GM19025 (cell line): ENCODE data around the gene TBPL1.
"Not testable (repeated sequence)": the region's sequence is repeated elsewhere in the genome, so short reads cannot be mapped to it uniquely, and the experiment has no call there.

Experiments used
- ATAC-seq: cut with Tn5 transposase; IDR thresholded peaks from one replicate; pipeline ENCODE4 v1.9.1; 2021; ENCODE audit warnings: mild to moderate bottlenecking, low read depth, moderate library complexity; ENCODE audit not compliant: unreplicated experiment

Gene TBPL1

DNA sequence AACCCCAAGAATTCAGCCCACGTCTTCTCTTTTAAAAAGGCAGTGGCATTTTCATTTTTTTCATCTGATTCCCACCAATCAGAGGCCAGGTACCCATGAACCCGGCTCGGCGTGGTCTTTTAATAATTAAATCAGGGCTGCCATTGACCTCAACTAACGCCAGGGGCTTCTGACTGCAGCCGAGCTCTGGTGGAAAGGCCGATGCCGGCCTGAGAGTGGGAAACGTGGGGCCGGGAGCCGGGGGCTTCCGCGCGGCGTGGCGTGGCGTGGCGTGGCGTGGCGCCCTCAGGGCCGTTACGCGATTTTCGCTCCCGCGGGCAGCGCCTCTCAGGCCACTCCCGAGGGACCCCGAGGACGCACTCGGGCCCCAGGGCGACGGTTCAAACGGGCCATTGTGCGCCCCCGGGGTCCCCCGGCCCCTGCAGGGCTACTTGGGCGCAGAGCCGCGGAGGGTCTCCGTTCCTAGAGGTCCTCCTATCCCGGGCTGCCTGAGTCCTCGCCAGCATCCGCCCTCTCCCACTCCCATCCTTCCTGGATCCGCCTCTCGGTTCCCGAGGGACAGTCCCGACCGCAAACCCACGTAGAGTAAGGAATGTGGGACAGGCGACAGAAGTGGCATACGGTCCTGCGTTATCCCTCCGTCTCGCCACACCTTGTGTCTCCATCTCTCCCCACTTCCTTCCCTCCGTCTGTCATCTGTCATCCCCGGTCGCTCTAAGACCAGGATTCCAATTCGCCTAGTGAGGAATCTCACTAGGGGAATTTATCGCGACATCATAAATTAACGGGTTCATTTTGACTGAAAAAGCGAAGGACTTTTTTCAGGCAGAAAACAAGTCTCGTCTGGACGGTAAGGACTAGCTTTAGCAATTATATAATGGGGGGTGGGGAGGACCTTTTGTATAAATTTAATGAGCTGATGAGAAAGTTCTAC, 876 bp upstream of the TBPL1 start:
- ATAC-seq, result peak; percentile 46

DNA sequence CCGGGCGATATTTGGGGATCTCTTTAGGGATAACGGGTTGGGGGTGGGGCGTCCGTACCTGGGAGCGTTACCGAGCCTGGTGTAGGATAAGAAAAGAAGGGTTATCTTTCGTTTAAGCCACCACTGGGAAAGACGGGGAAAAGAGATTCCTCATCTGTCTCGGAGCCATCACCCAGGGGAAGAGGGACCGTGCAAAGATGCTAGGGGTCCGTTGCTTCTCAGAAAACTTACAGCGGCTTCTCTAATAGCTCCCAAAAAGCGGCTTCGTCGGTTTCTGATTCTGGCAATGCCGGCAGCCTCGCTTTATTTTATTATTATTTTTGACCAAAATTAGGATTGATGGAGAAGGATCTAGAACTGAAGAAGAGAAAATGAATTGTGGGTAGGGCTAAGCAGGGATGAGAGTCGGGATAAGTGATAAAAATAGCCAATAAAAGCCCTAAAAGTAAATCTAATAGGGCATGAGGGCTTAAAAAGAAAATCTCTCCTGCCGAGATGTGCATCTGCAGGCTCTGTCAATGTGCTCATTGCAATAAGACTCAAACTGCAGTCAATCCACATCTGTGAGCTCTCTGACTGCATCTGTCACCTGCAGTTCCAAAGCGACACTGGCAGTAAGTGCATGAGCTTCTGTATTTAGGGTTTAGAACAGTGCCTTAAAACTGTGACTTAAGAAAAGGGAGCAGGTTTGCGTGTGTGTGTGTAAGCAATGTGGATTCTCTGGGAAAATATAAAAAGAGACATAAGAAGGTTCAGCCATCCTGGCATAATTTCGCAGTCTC, 801 bp downstream of the TBPL1 start:
- ATAC-seq, result no peak

DNA sequence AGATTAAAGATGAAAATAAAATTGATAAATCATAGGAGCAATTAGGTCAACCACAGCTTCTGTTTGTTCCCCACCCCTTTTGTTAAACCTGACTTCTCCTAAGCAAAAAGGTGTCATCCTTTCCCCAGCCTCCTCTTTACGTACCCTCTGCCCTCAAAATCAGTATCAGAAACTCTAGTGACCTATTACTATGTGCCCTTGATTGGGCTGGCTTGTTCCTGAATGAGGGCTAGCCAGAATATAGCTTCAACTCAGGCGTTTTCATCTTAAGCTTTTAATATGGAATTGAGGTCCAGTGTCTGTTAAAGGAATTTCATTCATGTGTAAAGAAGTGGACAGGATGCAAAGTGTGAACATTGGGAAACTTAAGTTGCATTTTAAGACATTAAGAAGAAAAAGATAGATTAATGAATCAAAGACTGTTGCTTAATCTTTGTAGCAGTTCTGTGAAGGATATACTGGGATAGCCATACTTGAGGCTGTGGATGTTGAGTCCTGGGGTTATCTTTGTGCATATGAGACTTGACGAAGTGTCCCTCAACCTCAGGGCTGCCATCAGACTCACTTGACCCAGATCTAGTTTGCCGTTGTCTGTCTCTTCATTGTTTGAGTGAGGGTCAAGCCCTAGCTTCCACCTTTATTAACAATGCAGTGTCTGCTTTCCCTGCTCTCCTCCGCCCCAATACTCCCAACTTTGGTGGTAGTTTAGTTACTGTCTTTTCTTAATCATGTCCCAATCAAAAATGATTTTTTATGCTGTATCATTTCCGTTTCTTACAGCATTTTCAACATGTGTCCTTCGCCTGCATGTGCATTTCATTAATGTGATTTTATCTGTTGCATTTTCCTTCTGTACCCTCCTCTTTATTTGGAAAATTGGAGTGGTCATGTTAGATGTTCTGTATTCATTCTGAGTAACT, 1.9 kb downstream of the TBPL1 start:
- ATAC-seq, result no peak

DNA sequence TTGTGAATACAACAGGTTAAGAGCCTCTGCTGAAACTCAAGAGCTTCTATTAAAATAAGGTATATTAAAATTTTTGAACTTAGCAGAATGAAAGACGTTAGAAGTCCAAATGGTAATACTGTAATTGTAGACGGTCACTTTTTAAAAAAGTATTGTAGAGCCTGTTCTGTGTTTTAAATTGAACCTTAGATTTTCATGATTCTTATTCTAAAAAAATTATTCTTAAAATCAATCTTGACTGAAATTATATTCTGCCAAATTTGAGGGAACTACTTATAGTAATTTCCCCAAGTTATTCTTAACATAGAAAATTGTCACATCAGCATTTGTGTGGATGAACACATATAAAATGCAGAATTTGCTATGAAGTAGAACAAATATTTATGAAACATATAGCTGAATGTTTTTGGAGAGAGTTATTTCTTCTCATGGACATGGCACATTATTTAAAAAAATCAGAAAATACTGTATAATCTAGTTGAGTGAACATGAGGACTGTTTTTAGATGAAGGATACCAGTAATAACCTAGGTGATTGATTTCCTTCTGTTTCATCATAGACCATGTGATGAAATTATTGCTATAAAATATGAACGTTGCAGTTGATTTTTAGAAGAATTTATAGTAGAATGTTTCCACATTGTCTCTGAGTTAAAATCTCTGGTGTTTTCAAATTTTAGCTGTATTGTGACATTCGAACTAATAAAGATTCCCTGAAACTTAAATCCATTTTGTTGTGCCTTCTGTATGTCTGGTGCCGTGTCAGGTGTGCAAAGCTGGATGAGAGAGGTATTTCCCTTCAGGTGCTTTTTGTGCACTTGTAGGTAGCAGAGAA, 2.8 kb downstream of the TBPL1 start:
- no peak for ATAC-seq

DNA sequence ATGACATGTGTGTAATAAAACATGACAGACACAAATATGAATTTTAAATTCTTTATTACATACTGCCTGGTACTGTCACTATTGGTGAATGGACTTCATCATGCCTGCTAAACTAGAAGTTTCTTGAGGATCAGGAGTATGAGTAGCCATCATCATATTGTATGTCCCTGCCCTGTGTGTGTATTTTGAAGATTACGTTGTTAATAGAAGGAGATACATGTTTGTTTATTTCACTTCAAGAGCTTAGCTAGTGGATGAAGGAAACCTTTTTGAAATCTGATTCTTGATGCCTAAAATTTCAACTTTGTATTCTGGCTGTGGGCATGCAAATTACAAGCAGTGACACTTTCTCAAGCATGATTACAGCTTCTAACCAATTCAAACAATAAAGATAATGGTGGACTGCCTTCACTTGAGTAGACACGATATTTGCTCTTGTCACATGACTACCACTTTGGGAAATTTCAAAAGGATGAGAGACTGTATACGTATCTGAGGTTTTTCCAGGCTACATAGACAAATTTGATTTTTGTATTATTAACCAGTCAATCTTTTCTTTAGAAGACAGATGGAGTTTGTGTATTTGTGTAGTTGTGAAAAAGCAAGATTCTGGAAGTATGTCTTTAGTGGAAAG, 3.5 kb downstream of the TBPL1 start:
- no peak for ATAC-seq

DNA sequence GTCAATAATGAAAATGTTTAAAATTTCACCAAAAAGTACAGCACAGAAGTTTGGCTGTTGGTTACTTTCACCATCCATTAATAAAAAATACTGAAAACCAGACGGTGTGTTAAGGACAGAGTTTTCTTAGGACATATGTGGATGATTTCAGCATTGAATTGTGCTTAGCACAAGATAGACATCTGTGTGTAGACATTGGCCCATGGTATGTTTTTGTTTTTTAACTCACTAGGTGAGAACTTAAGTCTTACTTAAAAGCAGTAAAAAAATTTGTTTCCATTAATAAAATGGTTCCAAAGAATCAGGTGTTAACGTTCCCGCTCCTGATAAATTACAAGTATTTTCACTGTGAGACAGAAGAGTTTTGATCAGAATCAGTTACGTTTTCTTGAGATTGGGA, 4.2 kb downstream of the TBPL1 start:
- ATAC-seq, result no peak

DNA sequence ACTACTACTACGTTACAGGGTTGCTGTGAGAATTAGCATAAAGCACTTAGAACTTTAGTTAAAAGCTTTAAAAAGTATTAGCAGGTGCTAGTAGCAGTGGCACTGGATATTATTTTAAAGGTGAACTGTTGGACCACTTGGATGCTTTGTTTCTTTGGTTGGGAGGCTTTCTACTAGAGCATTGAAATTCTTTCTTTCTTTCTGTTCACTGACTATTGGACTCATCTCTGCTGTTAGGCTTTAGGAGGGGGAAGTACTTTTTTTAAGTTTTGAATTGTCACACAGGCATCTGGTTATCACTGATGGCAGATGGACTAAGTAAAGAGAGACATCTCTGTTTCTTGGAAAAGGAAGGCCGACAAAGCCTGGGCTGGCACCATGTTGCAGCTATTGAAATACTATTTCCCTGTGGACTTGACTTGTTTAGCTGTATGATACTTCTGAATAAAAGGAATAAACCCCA, 4.8 kb downstream of the TBPL1 start:
- ATAC-seq, result no peak

DNA sequence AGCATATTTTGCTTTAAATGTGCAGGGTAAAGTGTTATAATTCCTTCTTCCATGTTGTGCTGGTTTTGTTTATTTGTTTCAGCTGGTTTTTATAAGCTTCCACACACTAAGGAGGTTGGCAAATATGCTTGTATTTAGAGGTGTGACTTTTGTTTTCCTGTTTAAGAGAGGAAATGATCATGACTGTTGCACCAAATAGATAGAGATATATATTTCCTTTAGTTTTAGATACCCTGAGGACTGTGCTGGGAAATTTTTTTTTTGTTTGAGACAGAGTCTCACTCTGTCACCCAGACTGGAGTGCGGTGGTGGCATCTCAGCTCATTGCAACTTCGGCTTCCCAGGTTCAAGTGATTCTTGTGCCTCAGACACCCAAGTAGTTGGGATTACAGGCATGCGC, 5.8 kb downstream of the TBPL1 start:
- ATAC-seq, result no peak

DNA sequence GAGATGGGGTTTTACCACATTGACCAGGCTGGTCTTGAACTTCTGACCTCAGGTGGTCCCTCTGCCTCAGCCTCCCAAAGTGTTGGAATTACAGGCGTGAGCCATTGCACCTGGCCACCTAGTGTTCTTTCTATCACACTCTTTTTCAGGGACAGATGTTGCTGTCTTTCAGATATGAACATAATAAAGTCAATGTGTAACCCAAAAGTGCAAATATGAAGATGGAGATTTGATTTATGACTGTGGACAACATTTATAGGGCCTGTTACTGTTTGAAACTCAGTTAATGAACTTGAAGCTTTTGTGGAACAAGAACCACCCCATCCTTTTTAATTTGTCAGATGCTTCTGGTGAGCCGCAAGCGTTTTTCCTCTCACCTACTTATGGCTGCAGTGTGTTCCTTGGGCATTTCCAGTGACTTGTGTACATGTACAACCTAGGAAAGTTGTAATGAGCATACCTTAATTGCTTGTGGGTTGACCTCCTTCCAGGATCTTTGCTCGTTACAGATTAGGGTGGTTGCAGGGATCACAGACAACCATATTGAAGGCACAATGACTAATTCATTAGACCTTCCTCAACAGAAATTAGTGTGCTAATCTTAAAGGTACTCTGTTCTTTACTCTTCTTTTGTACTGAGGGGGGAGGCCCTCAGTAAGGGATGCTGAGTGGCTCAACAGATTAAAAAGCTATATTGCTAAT, 6.8 kb downstream of the TBPL1 start:
- ATAC-seq, result no peak

DNA sequence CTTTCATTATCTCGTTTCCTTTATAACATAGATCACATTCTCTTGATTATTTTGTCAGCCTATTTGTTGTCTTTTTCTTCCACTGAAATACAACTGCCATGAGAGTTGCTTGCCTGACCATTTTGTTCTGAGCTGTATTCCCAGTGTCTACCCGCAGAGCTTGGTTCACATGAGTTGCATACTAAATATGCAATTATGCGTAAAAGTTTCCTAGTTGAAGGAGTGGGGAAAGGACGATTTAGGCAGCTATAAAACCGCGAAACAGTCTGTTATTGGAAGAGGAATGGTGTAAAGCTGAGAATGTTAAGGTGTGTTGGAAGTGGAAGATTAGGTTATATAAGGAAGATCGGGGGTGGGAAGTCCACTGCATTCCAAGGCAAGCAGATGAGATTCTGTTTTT, 8.8 kb downstream of the TBPL1 start:
- no peak for ATAC-seq

DNA sequence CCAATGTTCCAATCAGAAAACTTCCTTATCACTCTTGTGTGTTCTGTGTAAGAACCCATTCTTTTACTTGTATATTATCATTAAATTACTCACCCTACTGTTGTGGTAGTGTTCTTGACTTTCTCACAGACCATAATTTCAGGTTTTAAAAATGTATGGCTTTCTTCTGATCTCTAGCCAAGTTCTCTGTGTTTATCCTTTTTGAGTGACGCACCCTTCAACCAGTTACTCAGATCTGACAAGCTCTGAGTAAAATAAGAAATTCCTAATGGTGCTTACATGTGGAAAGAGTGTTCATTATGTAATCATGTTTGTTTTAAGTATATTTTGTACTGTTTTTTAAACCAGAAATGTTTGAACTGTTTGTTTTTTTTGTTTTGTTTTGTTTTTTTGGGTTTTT, 11.0 kb downstream of the TBPL1 start:
- ATAC-seq, result no peak

DNA sequence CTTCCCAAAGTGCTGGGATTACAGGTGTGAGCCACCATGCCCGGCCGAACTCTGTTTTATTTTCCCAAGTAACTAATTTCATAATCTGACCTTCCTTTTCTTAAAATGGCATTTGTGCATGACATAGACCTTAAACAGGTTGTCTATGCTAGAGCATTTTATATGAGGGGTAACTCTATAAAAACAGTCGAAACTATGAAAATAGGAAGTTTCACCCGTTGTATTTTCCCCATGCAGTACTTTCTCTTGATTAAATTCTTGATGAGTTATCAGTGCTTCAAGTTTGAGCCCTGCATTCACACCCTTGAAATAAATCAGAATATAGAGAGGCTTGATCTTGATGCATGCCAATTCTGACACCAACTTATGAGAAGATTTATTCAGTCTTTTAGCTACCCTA, 11.7 kb downstream of the TBPL1 start:
- no peak for ATAC-seq

DNA sequence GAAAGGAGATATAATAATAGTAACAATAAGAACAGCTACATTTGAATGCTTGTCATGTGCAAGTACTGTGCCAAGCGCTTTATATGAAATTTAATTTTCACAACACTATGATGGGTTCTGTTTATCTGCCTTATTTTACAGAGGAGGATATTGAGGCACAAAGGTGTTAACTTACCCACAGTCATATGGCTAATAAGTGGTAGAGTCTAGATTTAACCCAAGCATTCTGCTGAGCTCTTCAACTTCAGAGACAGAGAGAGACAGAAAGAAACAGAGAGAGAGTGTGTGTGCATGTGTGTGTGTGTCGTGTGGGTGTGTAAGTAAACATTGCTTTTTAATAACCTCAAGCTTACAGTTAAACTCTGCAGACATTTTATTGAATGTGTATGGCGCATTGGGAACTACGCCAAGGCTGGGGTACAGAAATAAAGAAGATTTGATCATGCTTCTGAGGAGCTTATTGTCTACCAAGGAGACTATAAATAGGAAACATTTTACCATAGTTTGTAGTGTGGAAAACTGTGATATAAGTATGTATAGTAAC, 12.9 kb downstream of the TBPL1 start:
- no peak for ATAC-seq

DNA sequence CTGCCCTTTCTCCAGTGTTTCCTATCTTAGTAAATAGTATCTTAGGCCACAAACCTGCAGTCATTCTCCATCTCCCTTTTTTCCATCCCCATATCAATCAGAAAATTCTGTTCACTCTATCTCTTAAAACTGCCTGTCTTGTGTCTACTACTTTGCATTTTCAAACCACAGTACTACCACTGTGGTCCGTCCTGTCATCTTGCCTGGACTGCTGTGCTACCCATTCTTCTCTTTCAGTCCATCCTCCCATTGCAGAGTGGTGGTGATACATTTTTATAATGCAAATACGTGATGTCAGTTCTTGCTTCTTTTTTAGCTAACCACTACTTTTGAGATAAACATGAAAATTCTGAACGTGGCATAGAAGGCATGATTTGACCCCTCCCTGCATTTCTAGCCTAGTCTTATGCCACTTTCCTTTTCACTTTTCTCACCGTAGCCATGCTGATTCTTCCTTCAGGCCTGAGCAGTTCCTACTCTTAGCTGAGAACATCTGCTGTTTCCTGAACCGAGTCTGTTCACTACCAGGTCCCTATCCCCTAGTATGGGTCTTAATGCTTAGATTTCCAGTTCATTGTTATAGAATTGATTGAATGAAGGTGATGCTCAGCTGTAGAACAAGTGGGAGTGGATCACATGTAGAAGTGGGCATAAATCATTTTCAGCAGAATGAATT, 13.8 kb downstream of the TBPL1 start:
- ATAC-seq, result peak; percentile 73

DNA sequence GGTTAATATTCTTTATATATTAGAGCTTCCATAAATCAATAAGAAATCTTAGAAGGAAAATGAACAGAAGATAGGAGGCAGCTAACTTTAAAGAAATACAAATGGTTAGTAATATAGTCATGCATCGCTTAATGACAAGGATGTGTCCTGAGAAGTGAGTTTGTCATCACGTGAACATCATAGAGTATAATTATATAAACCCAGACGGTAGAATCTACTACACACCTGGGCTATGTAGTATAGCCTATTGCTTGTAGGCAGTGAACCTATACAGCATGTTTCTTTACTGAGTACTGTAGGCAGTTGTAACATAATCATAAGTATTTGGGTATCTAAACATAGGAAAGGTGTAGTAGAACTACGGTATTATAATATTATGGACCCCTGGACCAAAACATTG, 14.3 kb downstream of the TBPL1 start:
- no peak for ATAC-seq

DNA sequence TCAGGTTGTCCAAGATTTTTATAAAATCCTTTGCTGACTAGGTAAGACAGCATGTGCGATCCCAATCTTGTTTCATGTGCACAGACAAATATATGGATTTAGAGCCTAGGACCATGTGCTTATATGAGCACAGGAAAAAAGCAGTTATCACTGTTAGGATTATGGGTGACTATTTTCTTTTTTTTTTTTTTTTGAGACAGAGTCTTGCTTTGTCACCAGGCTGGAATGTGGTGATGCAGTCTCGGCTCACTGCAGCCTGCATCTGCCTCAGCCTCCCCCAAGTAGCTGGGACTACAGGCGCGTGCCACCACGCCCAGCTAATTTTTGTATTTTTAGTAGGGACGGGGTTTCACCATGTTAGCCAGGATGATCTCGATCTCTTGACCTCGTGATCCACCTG, 14.8 kb downstream of the TBPL1 start:
- not testable (repeated sequence) for ATAC-seq

DNA sequence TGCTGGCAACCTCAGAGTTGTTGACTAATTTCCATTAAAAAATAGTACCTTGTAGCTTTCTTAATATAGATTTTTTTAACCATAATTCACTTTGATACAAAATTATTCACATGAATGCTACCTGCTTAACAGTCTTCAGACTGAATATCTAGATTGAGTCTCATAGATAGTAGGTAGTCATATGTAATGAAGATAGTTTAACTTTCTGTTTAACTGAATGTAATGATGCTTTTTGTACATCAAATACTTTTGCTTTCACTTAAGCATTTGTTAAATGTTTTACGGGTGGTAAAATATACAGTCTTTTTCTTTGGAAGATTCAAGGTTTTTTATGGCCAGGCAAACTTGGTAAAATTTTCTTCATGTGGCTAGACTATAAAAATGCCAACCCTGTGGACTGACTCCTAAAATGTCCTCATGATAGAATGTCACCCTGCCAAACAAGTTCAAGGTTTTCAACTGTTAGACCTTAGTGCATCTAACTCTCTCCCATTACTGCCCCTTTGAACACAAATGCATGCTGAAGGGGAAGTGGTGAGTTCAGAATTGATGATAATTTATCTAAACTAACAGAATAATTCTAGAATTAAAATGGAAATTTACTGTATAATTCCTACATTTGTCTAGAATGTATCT, 16.4 kb downstream of the TBPL1 start:
- no peak for ATAC-seq
